ENCODE data around the gene PTCD1.
"Not testable (repeated sequence)": the region's sequence is repeated elsewhere in the genome, so short reads cannot be mapped to it uniquely, and the experiment has no call there.

Gene PTCD1

GRCh38 chr7:99407872-99408378 lies 30.7 kb downstream of the PTCD1 start:
- peak; percentile 57 for DNase-seq (ENCODE audit: low spot score)

GRCh38 chr7:99406557-99406956 lies 32.0 kb downstream of the PTCD1 start:
- no peak for DNase-seq (ENCODE audit: low spot score)

GRCh38 chr7:99404977-99405320 lies 33.6 kb downstream of the PTCD1 start:
- DNase-seq (ENCODE audit: low spot score): no peak

- DNase-seq (ENCODE audit: low spot score): no peak
Observed at GRCh38 chr7:99404235-99404976, 34.2 kb downstream of the PTCD1 start.

- DNase-seq (ENCODE audit: low spot score): no peak
Observed at GRCh38 chr7:99403764-99404163, 34.8 kb downstream of the PTCD1 start.

- no peak for DNase-seq (ENCODE audit: low spot score)
Observed at GRCh38 chr7:99402854-99403253, 35.7 kb downstream of the PTCD1 start.

GRCh38 chr7:99399597-99399996 lies 39.0 kb downstream of the PTCD1 start:
- DNase-seq (ENCODE audit: low spot score): no peak

- no peak for DNase-seq (ENCODE audit: low spot score)
Observed at GRCh38 chr7:99398891-99399445, 39.6 kb downstream of the PTCD1 start.

GRCh38 chr7:99397297-99397983 lies 41.2 kb downstream of the PTCD1 start:
- no peak for DNase-seq (ENCODE audit: low spot score)

GRCh38 chr7:99396418-99397296 lies 41.9 kb downstream of the PTCD1 start:
- DNase-seq (ENCODE audit: low spot score): no peak

- DNase-seq (ENCODE audit: low spot score): no peak
Observed at GRCh38 chr7:99395616-99396327, 42.8 kb downstream of the PTCD1 start.

- no peak for DNase-seq (ENCODE audit: low spot score)
Observed at GRCh38 chr7:99394188-99394502, 44.5 kb downstream of the PTCD1 start.

- no peak for DNase-seq (ENCODE audit: low spot score)
Observed at GRCh38 chr7:99393355-99394187, 45.0 kb downstream of the PTCD1 start.

- DNase-seq (ENCODE audit: low spot score): peak; percentile 79
Observed at GRCh38 chr7:99392659-99393354, 45.8 kb downstream of the PTCD1 start.

- no peak for DNase-seq (ENCODE audit: low spot score)
Observed at GRCh38 chr7:99392046-99392445, 46.6 kb downstream of the PTCD1 start.

GRCh38 chr7:99390941-99391602 lies 47.5 kb downstream of the PTCD1 start:
- no peak for DNase-seq (ENCODE audit: low spot score)

- DNase-seq (ENCODE audit: low spot score): no peak
Observed at GRCh38 chr7:99389772-99390171, 48.8 kb downstream of the PTCD1 start.

GRCh38 chr7:99387912-99388311 lies 50.7 kb downstream of the PTCD1 start:
- no peak for DNase-seq (ENCODE audit: low spot score)

GRCh38 chr7:99387239-99387635 lies 51.4 kb downstream of the PTCD1 start:
- not testable (repeated sequence) for DNase-seq (ENCODE audit: low spot score)
